GM21390 (cell line): ENCODE results near the gene PSD2.

Experiments used
- ATAC-seq: cut with Tn5 transposase; IDR thresholded peaks from one replicate; pipeline ENCODE4 v1.9.1; 2021; ENCODE audit not compliant: unreplicated experiment

Gene PSD2

DNA sequence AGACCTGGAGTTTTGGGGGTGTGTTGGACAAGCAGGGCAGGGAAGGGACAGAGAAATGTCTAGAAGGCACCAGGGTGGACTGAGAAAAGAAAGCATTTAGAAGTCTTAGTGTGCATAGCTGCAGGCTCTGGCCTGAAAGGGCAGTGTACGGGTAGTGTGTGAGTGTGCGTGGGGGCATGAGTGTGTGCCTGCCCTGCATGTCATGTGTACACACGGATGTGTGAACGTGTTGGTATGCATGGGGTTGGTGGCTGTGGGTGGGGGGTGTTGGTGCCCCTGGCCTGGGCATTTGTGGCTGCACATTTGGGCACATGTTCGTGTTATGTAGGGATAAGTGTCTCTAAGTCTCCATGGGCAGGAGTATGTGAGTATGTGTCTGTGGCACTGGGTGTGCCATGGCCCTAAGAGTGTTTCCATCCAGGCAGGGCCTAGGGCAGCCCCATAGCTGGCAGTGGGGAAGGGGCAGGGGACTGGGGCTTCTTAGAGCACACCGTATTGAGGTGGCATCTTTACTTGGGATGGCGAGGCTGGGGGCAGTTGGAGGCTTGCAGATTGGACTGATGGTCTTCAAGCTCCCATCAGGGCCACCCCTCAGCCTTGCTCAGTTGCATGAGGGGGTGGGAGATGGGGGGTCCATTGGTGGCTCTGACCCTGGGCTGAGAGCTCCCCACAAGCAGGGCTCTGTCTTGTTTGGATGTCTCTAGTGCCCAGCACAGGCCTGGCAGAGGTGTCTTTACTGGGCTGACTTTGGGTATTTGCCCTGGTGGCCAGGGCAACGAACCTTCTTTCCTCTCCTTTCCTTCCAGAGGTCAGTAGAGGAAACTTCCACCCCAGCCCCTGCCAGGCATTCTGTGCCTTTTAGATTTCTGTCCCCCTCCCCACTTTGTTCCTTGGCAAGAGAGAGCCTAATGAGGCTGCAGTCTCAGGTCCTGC is 15.0 kb downstream of the PSD2 start:
- no peak for ATAC-seq

DNA sequence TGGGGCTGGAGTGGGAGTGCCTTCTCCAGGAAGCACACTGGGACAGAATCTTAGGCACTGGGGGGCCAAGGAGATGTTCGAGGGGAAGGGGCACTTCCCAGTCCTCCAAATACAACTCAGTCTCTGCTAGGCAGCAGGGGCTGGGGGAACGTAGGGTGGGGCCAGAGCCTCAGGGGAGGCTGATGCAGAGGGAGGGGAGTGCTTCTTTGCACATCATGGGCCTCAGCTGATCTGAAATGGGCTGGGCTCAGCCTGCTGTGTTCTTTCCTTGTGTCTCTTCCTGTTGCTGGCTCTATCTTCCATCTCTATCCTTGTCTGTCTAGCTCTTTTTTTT is 15.6 kb downstream of the PSD2 start:
- no peak for ATAC-seq

DNA sequence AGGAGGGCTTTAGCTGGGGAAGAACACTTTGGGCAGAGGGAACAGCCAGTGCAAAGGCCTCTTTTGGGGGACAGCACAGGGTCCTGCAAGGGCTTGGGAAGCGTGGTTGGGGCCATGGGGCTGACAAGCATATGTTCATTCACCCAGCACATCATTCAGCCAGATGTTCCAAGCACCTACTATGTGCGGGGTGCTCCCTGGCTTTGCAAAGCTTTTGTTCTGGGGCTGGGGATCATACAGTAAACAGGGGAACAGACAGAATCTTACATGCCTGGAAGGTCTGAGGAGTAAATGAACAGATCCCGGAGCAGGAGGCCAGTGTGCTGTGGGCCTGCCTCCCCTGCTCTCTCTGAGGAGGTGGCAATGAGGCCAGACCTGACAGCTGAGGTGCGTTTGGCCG is 16.7 kb downstream of the PSD2 start:
- no peak for ATAC-seq

DNA sequence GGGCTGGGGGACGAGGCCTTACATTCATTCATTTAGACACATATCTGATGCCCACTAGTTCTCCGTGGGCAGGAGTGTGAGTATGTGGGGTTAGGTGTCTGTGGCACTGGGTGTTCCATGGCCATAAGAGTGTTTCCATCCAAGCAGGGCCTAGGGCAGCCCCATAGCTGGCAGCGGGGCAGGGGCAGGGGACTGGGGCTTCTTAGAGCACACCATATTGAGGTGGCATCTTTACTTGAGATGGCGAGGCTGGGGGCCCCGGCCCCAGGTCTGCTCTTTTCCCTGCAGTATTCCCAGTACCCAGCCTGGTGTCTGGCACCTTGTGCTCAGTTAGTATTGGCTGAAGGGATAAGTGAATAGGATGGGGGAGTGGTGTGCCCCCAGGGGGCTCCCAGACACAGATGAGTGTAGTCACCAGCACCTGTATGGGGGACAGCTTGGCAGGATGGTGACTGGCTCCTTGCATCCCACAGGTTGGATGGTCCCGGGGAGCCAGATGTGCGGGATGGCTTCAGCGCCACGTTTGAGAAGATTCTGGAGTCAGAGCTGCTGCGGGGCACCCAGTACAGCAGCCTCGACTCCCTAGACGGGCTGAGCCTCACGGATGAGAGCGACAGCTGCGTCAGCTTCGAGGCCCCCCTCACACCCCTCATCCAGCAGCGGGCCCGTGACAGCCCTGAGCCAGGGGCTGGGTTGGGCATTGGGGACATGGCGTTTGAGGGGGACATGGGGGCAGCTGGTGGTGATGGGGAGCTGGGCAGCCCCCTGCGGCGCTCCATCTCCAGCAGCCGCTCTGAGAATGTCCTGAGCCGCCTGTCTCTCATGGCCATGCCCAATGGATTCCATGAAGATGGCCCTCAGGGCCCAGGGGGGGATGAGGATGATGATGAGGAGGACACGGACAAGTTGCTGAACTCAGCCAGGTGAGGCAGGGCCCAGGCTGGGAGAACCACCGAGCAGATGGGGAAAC is 17.5 kb downstream of the PSD2 start:
- no peak for ATAC-seq

DNA sequence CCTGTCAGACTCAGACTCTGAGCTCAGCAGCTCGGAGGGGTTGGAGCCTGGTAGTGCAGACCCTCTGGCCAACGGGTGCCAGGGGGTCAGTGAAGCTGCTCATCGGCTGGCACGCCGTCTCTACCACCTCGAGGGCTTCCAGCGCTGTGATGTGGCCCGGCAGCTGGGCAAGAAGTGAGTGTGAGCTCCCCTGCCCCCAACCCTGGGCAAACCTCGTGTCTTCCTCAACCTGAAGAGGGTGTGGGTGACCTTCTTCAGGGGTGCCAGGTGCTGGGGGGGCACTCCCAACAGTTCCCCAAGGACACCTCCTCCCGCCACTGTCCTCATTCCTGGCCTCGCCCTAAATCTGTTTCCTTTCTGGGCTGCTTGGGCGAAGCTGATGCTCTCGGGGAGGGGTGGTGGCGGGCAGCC is 18.6 kb downstream of the PSD2 start:
- ATAC-seq: no peak

DNA sequence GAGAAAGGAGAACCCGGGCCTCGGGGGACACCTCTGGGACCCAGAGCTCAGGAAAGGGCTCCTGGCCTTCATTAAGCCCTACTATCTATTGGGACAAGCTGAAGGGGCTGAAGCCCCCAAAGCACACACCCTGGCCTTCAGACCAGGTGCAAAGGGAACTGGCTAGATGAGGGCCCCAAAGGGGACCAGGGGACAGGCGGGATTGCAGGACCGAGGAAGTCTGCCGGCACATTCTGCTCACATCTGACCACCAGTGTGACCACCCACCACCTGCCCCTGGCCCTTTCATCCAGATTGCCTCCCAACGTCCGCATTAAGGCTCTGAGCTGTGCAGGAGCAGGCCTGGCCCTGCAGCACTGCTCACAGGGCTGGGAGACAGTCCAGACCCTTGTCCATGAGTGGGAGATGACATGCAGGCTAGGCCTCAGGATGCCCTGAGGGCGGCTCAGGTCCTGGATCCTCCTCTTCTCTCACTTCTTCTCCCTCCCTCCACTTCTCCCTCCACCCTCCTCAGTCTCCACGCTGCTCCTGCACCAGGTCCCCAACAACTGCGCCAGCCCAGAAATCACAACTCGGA is 19.2 kb downstream of the PSD2 start:
- ATAC-seq: no peak

DNA sequence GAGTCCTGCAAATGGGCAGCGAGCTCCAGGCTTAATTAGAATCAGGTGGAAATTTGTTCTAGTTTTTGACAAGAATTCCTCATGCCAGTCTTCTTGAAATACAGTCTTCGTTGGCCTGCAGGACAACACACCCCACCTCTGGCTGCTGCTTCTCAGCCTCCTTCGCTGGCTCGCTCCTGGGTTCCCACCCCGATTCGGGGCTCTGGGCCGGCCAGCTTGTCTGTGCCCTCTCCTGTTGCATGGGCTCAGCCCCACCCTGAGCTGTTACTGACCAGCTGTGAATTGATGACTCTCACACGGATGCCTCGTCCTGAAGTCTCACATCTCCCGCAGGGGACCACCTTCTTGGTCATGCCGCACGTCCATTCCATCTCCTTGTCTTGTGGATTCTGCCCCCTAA is 21.0 kb downstream of the PSD2 start:
- ATAC-seq: no peak

DNA sequence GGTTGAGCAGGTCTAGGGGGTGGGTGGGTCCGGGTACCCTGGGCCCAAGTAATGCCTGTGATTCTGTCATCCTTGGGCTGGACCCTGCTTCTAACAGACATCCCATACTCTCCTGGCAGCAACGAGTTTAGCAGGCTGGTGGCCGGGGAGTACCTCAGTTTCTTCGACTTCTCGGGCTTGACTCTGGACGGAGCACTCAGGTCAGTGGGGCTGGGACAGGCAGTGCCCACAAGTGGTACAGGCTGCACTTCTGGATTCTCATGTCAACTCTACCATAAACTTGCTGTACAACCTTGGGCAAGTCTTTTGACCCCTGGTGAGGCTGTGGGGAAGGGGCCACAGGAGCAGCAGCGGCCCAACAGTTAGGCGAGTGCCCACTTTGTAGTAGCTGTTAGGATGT is 21.8 kb downstream of the PSD2 start:
- no peak for ATAC-seq

DNA sequence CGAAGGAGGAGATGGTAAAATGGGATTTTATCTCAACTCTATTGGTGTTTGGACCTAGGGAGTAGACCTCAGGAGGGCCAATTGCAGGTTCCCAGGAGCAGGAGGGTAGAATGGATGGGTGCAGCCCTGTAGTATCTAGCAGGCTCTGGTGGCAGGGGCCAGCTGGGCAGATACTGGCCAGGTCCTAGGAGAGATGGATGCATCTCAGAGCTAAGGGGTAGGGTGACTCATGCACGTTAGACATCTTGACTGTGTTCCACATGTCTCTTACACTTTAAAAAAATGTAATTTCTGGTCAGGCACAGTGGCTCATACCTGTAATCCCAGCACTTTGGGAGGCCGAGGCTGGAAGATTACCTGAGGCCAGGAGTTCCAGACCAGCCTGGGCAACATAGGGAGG is 22.4 kb downstream of the PSD2 start:
- no peak for ATAC-seq

DNA sequence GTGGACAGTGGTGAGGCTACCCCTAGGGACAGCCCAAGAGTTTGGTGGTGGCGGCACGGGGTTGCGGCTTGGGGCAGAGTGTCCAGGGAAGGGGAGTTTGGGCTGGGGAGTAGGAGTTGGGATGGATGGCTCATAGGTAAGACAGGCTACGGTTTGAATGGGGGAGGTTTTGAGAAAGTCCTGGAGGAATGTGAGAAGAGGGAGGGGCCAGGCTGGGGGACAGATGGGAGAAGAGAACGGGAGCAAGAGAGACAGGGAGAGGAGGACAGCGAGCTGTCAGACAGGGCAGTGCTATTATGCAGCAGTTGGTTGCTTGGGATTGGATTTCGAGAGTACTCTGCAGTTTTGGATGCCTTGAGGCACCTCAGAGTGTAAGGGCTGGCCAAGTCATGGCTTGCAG is 24.5 kb downstream of the PSD2 start:
- no peak for ATAC-seq

DNA sequence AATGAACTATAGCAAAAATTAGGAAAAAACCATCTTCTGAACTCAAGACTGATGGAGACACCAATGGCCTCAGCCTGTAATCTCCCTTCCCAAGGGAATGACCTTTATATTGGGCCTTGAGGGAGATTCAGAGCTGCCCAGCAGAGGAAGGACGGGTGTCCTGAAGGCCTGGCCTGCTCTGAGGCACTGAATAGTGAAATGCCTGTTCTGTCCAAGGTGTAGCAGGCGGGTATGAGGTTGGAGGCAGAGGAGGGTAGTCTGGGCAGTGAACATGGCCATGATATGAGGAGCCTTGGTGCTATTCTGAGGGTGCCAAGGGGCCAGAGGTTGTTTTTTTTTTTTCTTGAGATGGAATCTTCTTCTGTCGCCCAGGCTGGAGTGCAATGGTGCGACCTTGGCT is 25.0 kb downstream of the PSD2 start:
- ATAC-seq: no peak

DNA sequence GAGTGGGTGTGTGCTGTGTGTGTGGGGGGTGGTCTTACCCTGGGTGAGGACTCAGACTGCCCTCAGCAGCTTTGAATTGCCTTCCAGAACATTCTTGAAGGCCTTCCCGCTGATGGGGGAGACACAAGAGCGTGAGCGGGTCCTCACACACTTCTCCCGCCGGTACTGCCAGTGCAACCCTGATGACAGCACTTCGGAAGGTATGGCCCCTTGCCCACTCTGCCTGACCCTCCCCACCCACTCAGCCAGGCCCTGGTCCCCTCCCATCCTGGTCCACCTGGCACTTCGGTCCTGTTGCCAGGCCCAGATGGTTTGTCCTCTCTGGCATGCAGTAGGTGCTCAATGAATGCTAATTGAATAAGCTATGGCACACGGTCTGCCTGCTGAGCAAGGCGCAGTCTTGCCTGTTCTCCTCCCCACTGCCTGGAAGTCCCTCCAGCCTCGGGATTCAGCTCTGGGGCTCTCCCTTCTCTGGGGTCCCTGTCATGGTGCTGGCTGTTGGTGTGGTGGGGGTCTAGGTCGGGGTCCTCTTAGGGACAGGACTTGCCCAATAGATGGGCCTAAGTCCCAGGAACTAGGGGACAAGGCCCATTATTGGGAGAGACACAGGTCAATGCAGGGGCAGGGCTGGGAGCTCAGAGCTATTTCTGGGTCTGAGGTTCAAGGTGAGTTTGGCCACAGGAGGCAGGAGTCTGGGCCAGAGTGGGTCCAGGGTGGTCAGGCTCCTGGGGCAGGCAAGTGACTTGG is 26.4 kb downstream of the PSD2 start:
- no peak for ATAC-seq

DNA sequence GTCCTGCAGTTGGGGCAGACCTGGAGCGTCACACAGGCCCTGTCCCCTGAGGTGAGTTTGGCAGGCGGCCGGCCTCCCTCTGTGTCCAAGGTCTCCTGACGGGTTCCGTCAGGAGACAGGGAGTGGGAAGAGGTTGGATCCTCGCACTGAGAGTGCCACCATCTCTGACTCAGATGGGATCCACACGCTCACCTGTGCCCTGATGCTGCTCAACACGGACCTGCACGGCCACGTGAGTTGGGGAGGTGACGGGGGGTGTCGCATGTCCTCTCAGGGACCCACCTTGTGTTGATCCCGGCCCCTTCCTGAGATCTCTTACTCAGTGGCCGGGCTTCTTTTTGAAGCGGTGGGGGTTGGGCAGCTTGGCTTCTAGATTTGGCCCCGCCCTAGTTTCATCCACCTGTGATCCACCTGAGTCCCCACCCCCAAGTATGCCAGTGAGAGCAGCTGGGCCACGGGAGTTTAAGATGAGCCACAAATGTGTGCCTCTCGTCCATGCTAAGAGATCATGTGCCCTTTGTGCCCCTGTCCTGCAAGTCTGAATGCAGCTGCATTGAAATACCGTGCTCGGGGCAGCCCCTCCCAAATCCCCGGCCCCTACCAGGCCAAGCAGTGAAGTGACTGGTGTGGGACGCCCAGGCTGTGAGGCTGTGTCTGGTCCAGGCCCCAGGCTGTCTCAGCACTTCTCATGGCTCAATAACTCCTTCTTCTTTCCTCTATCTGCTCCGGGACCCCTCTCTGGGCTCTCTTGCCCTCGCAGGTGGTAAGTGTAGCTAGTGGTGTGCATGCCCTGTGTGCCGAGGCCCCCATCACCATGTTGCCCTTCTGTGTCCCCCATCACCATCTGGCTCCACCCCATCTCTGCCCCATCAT is 27.2 kb downstream of the PSD2 start:
- no peak for ATAC-seq

DNA sequence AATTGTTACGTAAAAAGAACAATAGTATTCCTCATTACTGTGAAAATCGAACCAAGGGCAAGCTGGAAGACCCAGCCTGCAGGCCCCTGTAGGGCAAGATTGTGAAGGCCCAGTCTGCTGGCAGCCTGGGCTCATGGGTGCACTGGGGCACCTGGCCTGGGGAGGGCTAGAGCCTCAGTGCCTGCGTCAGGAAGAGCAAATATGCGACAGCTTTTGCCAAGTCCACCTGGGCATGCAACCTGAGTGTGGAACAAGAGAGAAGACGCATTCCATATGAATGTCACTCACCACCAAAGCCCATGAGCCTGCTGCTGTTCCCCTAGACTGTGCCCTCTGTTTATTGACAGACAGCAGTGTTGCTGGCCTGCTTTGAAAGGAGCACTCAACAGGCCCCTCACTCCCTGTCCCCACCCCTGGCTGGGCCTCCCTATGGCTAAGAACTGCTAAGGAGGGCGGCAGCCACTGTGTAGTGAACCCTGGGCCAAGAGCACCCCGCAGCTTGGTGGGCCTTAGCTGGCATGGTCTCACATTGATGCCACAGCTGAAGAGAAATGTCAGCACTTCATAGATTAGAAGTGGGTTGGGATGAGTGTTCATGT is 28.2 kb downstream of the PSD2 start:
- ATAC-seq: no peak

DNA sequence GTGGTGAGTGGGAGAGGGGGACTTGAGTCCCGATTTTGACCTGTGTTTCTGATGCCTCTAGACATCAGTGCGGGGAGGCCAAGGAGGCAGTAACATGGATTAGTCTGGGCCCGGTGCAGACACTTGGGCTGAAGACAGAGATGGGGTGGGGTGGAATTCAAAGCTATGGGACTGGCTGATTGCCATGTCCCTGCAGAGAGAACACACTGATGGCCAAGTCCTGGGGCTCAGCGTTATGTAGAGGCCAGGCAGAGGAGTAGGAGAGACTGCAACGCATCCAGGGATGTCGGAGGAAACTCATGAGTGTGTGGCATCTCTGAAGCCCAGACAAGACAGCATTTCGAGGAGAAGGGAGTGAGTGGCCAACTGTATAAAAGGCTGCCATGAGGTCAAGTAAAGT is 30.1 kb downstream of the PSD2 start:
- no peak for ATAC-seq

DNA sequence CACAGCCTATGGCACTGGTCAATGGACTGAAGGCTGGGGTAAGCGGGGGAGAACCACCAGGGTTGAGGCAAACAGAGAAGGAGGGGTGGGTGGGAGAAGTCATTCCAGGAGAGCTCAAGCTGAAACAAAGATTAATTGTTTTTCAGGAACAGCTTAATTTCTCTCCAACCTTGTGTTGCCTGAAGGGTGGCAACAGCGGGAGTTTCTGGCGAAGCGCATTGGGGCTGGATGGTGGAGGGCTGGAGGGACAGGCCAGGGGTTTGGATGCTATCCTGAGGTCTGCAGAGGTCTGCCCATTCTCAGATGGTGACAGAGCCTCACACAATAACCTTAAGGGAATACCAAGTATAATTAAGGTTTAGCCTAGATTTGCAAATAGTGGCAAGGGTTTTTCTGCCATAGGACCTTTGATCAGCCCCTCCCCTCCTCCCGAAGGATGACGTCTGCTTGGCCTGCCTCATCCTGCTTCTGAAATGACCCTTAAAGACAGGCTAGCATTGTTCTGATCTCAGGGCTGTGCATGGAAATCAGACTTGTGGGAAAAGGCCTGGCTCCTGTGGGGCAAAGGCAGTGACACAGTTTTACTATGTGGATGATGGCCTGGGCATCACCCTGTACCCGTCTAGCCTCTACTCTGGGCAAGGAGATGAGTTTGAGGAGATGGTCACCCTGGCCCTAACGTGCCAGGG is 32.7 kb downstream of the PSD2 start:
- no peak for ATAC-seq

DNA sequence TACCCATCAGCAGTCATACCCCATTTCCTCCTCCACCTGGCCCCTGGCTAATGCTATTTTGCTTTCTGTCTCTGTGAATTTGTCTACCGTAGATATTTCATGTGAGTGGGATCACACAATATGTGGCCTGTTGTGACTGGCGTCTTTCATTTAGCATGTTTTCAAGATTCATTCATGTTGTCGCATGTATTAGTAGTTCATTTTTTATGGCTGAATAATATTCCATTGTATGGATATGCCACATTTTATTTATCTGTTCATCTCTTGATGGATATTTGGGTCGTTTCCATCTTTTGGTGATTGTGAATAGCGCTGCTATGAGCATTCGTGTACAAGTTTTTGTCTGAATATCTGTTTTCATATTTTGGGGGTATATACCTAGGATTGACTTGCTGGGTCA is 33.9 kb downstream of the PSD2 start:
- ATAC-seq: no peak

DNA sequence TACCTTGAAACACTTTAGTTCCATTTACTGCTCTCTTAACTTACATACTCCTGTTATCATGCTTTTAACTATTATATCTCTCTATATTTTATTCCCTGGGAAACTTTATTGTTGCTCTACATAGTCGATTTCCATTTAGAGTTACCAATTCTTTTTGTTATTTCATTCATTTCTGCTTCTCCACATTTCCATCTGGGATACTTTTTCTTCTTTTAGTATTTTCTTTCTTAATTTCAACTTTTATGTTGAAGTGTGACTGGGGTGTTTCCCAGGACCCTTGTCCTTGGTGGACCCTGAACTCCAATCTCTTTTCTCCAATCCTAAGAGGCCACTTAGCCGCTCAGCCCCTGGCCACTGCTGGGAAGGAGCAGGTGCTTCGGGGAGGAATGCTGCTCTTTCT is 36.0 kb downstream of the PSD2 start:
- ATAC-seq: no peak

DNA sequence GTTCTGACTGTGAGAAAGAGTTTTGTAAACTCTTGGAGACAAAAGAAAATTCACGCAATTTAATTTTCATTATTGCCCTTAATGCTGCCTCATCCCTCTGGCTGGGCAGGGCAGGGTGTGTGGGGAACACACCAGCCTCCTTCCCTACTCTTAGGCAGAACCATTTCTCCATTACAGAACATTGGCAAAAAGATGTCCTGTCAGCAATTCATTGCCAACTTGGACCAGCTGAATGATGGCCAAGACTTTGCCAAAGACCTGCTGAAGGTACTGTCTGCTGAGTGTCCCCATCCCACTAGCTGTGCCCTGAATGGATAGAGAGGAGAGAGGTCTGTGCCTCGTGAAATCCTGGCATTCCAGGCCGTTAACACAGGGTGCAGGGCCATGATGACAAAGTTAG is 37.9 kb downstream of the PSD2 start:
- no peak for ATAC-seq
